Activated CD4-positive, alpha-beta T cell treated with anti-CD3 and anti-CD28 coated beads, Interleukin-2, amount 50 U/mL, for 24 hours (primary cell): ENCODE measurements around the gene ZNF200.
A peak's percentile ranks its signal among the peaks of the same experiment; 100 is the strongest.
"Not testable (repeated sequence)": the region's sequence is repeated elsewhere in the genome, so short reads cannot be mapped to it uniquely, and the experiment has no call there.

Experiments
- DNase-seq, 2 donors: peaks; one replicate each; pipeline ENCODE4 v3.0.0-alpha.2; 2020; ENCODE audit warnings: low read depth in 1 of 2, low spot score in 1 of 2

ZNF200 gene

GRCh38 chr16:3198334-3199072 lies 36.5 kb downstream of the ZNF200 start:
- no peak for DNase-seq

- DNase-seq = not testable (repeated sequence)
Observed at GRCh38 chr16:3197694-3198333, 37.1 kb downstream of the ZNF200 start.

- DNase-seq = no peak
Observed at GRCh38 chr16:3195975-3196374, 39.0 kb downstream of the ZNF200 start.

DNA sequence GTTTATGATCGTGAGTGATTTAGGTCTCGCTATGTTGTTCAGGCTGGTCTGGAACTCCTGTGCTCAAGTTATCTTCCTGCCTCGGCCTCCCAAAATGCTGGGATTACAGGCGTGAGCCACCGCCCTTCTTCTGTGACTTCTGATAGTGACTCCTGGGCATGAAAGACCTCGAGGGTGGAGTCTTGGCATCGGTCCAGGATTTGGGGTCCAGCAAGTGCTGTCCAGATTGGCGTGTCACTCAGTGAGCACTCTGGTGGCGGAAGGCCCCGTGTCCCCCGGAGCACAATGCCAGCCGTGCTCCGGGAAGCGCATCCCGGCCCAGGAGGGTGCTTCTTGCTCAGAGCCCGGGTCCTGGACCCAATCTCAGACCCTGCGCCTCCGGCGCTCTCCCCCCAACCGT lies 40.2 kb downstream of the ZNF200 start:
- DNase-seq = no peak

DNA sequence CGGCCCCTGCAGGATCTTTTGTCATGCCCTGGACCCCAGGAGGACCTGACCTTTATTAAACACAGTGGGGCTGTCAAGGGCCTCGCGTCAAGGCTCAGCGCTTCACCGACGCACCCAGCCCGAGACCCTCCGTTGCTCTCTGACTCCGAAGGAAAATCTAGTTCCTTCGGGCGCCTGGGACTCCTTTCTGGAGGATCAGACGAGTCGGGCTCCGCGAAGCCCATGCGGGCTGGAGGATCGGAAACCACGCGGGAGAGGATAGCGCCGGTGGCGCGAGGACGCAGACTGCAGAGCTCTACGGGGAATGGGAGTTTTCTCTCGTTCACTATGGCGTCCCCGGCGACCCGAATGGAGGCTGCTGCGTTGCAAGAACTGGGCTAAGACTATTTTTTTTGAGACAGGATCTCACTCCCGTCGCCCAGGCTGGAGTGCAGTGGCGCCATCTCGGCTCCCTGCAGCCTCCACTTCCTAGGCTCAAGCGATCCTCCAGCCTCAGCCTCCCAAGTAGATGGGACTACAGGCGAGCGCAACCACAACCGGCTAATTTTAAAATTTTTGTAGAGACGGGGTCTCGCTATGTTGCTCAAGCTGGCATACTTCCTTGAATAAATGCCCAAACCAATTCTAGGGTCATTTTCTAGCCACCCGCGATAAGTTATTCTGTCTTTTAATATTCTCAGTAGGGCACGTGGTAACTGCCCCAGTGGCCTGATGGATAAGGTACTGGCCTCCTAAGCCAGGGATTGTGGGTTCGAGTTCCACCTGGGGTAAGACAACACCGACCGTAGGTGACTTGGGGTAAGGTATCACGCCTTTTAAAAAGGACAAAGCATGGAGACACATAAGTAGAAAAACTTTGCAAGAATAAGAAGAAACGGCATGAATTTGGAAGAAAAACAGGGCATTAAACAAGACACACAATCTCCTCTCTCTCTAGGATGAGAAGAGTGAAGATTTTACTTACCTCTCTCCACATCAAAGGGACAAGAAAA lies 41.4 kb downstream of the ZNF200 start:
- no peak for DNase-seq

GRCh38 chr16:3192476-3193019 lies 42.4 kb downstream of the ZNF200 start:
- no peak for DNase-seq

GRCh38 chr16:3190949-3191353 lies 44.0 kb downstream of the ZNF200 start:
- DNase-seq = no peak

DNA sequence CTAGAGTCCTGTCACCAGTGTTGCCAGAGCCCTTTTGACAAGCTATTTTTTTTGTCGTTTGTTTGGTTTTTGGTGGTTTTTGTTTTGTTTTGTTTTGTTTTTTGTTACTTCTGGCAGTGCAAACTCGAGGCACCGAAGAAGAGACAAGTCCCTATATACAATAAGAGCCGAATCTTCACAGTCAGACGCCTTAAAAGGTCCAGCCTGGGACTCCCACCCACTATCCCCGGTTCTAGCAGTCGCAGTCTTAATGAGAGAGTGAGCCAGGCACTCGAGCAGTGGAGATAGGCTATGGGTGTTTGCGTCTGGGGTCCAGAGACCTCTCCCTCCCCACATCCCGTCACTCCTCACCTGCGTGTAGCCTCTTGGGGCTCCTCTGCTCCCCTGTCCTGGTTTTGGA lies 45.1 kb downstream of the ZNF200 start:
- DNase-seq = no peak

DNA sequence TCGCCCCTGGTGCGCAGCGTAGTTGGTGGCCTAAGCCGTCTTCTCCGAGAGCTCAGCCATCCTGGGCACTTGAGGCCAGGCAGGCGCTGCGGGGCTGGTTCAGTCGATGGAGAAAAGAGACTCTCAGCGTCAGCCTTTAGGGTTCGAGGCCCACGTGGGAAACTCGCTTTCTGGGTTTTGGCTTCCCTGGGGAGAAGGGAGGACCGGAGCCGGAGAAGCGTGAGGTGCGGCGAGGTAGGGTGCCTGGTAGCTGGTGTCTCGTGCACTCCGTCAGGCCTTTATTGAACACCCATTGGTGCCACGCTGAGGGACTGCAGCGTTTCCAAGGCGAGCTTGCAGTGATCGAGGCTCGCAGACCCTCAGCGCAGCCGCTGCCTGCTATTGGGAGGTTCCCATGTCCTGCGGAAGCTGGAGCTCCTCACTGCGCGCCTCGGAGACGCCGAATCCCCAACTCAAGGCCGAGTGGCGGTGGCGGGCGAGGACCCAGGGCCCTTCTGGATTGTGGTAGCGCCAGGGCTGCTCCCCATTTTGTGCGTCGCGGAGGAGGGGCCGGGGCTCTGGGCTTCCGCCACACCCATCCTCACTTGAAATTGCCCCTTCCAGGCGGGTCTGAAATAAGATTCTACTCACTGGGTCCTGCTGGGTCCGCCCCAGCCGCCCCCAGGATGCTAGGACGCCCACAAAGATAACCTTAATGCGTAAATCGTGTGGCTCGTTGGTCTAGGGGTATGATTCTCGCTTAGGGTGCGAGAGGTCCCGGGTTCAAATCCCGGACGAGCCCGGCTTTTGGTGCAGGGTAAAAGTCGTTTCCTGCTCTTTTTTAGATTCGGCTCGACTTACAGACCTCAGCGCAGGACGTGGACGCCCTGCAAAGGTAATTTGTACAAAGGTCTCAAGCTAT lies 45.8 kb downstream of the ZNF200 start:
- DNase-seq = peak in 1 of 2 donors; percentile 59

GRCh38 chr16:3188675-3188924 lies 46.4 kb downstream of the ZNF200 start:
- DNase-seq = no peak

DNA sequence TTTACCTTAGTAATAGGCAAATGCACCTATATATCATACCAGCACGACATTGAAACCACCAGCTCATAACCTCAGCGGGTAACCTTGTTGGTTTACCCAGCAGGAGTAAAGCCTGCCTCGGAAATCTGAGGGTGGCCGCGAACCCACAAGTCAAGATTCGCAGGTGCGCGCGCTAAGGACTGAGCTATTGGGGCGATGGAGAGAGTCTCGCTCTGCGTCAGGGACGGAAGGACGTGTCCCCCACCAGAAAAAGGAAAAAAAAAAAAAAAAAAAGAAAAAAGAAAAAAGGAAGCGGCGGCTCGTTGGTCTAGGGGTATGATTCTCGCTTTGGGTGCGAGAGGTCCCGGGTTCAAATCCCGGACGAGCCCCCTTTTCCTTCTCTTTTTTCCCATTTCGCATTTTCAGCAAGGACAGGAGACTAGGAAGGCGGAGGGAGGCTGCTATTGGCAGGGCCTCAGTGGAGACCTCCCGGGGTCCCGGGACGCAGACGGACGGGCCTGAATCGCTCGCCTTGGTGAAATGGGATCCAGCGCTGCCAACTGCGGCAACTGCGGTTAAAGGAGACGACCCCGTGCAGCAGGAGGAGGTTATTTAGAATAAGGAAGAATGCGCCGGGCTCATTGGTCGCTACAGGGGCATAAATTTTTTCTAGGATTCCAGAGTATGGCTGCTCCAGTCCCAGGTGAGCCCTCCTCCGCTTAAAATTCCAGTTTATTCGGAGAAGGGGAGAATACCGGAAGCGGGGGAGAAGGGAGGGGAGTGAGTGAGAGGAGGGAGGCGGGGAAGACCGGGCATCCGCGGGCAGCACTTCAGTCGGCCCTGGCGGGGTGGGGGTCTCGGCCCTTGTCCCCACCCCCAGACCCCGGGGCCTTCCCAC lies 46.9 kb downstream of the ZNF200 start, which contains the start of gene OR1F1:
Gene OR1F1 (plus strand): TSS at position 407 of the 877 bp plus-strand sequence.
- DNase-seq = peak in 1 of 2 donors; percentile 73

DNA sequence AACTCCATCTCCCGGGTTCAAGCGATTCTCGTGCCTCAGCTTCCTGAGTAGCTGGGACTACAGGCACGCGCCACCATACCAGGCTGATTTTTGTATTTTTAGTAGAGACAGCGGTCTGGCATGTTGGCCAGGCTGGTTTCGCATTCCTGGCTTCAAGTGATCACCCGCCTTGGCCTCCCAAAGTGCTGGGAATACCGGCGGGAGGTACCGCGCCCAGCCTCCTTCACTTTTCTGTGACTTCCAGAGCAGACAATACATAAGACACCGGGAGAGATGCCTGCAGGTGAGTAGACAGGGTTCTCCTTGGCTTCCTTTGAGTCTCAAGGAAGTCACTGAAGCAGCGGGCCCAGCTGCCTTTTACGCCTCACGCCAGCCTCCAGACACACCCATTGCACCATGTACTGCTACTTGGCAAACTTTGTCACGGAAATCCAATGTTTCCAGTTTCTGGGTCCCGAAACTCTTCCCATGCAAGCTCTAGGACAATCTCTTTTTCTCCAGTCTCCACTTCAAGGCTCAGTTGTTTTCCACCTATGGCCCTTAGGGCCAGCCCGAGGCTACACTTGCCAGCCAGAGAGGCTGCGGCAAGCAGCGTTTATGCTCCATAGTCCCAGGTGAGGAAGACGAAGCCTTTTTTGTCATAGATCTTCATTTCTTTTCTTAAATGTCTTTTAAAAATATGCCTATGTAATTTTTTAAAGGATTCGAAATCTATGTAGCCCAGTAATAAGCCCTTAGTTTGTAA lies 47.8 kb downstream of the ZNF200 start:
- no peak for DNase-seq

DNA sequence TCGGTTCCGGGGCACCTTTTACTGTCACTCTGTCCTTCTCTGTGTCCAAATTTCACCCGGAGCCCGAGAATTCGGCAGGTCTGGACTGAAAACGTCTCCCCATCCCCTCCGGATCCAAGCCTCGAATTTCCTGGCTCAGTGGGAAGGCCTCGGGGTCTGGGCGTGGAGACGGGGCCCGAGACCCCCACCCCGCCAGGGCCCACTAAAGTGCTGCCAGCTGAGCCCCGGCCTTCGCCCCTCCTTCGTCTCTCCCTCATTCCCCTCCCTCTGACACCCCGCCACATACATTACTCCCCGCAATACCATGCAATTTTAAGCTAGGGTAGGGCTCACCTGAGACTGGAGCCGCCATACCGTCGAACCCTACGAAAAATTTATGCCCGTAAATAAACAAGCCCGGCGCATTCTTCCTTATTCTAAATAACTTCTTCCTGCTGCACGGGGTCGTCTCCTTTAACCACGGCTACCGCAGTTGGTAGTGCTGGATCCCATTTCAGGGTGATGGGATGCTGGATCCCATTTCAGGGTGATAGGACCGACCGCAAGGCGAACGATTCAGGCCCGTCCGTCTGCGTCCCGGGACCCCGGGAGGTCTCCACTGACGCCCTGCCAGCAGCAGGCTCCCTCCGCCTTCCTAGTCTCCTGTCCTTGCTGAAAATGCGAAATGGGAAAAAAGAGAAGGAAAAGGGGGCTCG lies 51.4 kb downstream of the ZNF200 start:
- no peak for DNase-seq

GRCh38 chr16:3182608-3183444 lies 52.1 kb downstream of the ZNF200 start:
- DNase-seq = peak in 1 of 2 donors; percentile 55

GRCh38 chr16:3182293-3182607 lies 52.7 kb downstream of the ZNF200 start:
- not testable (repeated sequence) for DNase-seq

GRCh38 chr16:3180445-3180878 lies 54.5 kb downstream of the ZNF200 start:
- DNase-seq = no peak

GRCh38 chr16:3179651-3180050 lies 55.3 kb downstream of the ZNF200 start:
- no peak for DNase-seq
